ENCODE measurements around the gene DHX35.

DNA sequence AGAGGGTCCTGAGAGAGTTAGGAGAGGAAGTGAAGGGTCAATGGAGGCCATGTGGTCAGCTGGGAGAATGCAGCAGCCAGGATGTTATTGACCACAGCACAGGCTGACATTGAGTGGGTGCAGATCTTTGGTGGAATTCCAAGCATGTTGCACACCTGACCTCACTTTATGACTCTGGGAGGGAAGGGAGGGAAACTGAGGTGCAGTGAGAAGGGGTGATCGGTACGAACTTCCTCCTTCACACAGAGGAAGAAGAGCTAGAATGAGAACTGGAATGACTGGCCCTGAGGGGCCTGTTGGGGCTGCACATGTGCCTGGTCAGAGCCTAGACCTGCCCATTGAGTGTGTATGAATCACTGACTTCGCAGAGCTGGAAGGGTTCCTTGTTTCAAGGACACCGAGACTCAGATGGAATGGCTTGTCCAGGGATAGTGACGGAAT lies 26.2 kb upstream of the DHX35 start:
- TF ChIP-seq, protein P1, sequence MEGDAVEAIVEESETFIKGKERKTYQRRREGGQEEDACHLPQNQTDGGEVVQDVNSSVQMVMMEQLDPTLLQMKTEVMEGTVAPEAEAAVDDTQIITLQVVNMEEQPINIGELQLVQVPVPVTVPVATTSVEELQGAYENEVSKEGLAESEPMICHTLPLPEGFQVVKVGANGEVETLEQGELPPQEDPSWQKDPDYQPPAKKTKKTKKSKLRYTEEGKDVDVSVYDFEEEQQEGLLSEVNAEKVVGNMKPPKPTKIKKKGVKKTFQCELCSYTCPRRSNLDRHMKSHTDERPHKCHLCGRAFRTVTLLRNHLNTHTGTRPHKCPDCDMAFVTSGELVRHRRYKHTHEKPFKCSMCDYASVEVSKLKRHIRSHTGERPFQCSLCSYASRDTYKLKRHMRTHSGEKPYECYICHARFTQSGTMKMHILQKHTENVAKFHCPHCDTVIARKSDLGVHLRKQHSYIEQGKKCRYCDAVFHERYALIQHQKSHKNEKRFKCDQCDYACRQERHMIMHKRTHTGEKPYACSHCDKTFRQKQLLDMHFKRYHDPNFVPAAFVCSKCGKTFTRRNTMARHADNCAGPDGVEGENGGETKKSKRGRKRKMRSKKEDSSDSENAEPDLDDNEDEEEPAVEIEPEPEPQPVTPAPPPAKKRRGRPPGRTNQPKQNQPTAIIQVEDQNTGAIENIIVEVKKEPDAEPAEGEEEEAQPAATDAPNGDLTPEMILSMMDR (IDR thresholded peaks at IDR 0.05; ENCODE audit: poor library complexity, severe bottlenecking): no peak
- no peak for TF ChIP-seq TAF1 (IDR thresholded peaks at IDR 0.05; ENCODE audit: low read depth)
- TF ChIP-seq EZH2 (IDR thresholded peaks at IDR 0.05; ENCODE audit: borderline replicate concordance, insufficient read depth, low read length, poor library complexity, severe bottlenecking): no peak
- TF ChIP-seq RAD21 (conservative IDR thresholded peaks at IDR 0.05): no peak
- TF ChIP-seq, protein P2, sequence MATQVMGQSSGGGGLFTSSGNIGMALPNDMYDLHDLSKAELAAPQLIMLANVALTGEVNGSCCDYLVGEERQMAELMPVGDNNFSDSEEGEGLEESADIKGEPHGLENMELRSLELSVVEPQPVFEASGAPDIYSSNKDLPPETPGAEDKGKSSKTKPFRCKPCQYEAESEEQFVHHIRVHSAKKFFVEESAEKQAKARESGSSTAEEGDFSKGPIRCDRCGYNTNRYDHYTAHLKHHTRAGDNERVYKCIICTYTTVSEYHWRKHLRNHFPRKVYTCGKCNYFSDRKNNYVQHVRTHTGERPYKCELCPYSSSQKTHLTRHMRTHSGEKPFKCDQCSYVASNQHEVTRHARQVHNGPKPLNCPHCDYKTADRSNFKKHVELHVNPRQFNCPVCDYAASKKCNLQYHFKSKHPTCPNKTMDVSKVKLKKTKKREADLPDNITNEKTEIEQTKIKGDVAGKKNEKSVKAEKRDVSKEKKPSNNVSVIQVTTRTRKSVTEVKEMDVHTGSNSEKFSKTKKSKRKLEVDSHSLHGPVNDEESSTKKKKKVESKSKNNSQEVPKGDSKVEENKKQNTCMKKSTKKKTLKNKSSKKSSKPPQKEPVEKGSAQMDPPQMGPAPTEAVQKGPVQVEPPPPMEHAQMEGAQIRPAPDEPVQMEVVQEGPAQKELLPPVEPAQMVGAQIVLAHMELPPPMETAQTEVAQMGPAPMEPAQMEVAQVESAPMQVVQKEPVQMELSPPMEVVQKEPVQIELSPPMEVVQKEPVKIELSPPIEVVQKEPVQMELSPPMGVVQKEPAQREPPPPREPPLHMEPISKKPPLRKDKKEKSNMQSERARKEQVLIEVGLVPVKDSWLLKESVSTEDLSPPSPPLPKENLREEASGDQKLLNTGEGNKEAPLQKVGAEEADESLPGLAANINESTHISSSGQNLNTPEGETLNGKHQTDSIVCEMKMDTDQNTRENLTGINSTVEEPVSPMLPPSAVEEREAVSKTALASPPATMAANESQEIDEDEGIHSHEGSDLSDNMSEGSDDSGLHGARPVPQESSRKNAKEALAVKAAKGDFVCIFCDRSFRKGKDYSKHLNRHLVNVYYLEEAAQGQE (IDR thresholded peaks at IDR 0.05; ENCODE audit: borderline replicate concordance): no peak

Data from neural cell (in vitro differentiated cells).